ENCODE results near the gene C2CD5. TPM values are rescaled to one million over a fixed set of nuclear protein-coding genes. Genes with fewer than 3 reads are reported as not detected.

C2CD5 gene
- total RNA-seq, 4 donors from 2014 or later = 12.2 to 28.8 (median 24.5) TPM

GRCh38 chr12:22525426-22525825 lies 18.9 kb downstream of the C2CD5 start:
- H3K36me3 ChIP-seq = peaks cover 0 to 76% (median 5%) of the 10 kb centered on the region in 3 donors
- intact Hi-C loops (cut with DNase I) = no loop called here
- DNase-seq = no peak
- no peak overlapping the region for H3K27ac ChIP-seq
- no peaks in the 10 kb centered on the region for H3K27me3 ChIP-seq
- TF ChIP-seq CTCF (IDR thresholded peaks at IDR 0.05) = no peak
- TF ChIP-seq POLR2A (IDR thresholded peaks at IDR 0.05) = no peak
- H3K4me3 ChIP-seq = no peak overlapping the region
- WGBS, 2 donors = 74 to 83% methylated on average over 2 of the region's 2 CpGs
- no peaks in the 10 kb centered on the region for H3K9me3 ChIP-seq
- H3K4me1 ChIP-seq = no peaks in the 10 kb centered on the region

- no peak for TF ChIP-seq POLR2A (IDR thresholded peaks at IDR 0.05)
- TF ChIP-seq CTCF (IDR thresholded peaks at IDR 0.05) = no peak
- H3K4me1 ChIP-seq = peaks cover 0 to 8% (median 0%) of the 10 kb centered on the region in 3 donors
- WGBS, 2 donors = 87 to 95% methylated on average over 5 to 6 of the region's 6 CpGs
- no peak for DNase-seq
- no peak overlapping the region for H3K4me3 ChIP-seq
- no peaks in the 10 kb centered on the region for H3K9me3 ChIP-seq
- H3K27me3 ChIP-seq = no peaks in the 10 kb centered on the region
- intact Hi-C loops (cut with DNase I) = no loop called here
- peaks cover under 1 to 50% (median 5%) of the 10 kb centered on the region in 3 donors for H3K36me3 ChIP-seq
- no peak overlapping the region for H3K27ac ChIP-seq
Measured at GRCh38 chr12:22518998-22519397, 25.3 kb downstream of the C2CD5 start.

GRCh38 chr12:22518060-22518719 lies 26.2 kb downstream of the C2CD5 start:
- intact Hi-C loops (cut with DNase I) = no loop called here
- Histone ChIP-seq H3K27ac (no peak overlapping the region), H3K9me3 (no peaks in the 10 kb centered on the region), H3K27me3 (no peaks in the 10 kb centered on the region), H3K36me3 (peaks cover 0 to 45% (median 5%) of the 10 kb centered on the region in 3 donors), H3K4me3 (no peak overlapping the region), H3K4me1 (peaks cover 0 to 8% (median 0%) of the 10 kb centered on the region in 3 donors)
- DNase-seq = no peak
- no peak for TF ChIP-seq CTCF (IDR thresholded peaks at IDR 0.05)
- no peak for TF ChIP-seq POLR2A (IDR thresholded peaks at IDR 0.05)
- WGBS, 2 donors = 24 to 28% methylated on average over 1 of the region's 1 CpG

- DNase-seq = no peak
- Histone ChIP-seq H3K36me3 (peaks cover 0 to 44% (median 5%) of the 10 kb centered on the region in 3 donors), H3K27ac (no peak overlapping the region), H3K9me3 (no peaks in the 10 kb centered on the region), H3K4me3 (no peak overlapping the region), H3K4me1 (peaks cover 0 to 8% (median 0%) of the 10 kb centered on the region in 3 donors), H3K27me3 (no peaks in the 10 kb centered on the region)
- intact Hi-C loops (cut with DNase I) = no loop called here
- 67 to 78% methylated on average over 1 of the region's 1 CpG for WGBS, 2 donors
- TF ChIP-seq CTCF (IDR thresholded peaks at IDR 0.05) (no peak), POLR2A (IDR thresholded peaks at IDR 0.05) (no peak)
Measured at GRCh38 chr12:22514875-22515274, 29.5 kb downstream of the C2CD5 start.

- WGBS, 2 donors = 76 to 98% methylated on average over 2 of the region's 2 CpGs
- DNase-seq = no peak
- Histone ChIP-seq H3K9me3 (no peaks in the 10 kb centered on the region), H3K36me3 (peaks cover 0 to 53% (median 0%) of the 10 kb centered on the region in 3 donors), H3K27ac (no peak overlapping the region), H3K4me1 (no peaks in the 10 kb centered on the region), H3K4me3 (no peak overlapping the region), H3K27me3 (no peaks in the 10 kb centered on the region)
- intact Hi-C loops (cut with DNase I) = no loop called here
- TF ChIP-seq POLR2A (IDR thresholded peaks at IDR 0.05) (no peak), CTCF (IDR thresholded peaks at IDR 0.05) (no peak)
Measured at GRCh38 chr12:22505826-22506225, 38.5 kb downstream of the C2CD5 start.

All from esophagus squamous epithelium (tissue), 5 donors.